Measurements from ENCODE around the gene TBATA.

The TBATA gene

DNA sequence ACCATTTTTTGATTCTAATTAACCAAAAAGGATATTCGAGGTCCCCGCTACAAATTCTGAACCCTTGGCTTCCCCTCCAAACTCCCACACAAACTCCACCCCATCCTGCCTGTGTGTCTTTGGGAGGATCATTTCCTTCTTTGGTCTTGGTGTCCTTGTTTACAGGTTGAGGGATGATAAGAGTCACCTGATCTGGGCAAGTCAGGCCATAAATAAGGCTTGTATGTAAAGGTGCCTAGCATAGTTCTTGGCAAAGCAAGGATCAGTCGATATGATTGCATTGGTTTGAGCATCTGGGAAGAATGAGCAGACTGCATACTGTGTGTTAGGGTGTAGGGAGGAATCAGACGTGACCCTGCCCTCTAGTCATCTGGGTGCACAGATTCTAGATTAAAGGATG is 28.9 kb upstream of the TBATA start:
- Mint-ChIP-seq H3K27ac (peak overlapping the region; percentile 13), H3K9me3 (no peaks in the 10 kb centered on the region), H3K27me3 (no peaks in the 10 kb centered on the region), H3K36me3 (peaks cover 3% of the 10 kb centered on the region), H3K4me3 (peak overlapping the region; percentile 42), H3K4me1 (peaks cover 39% of the 10 kb centered on the region)

GRCh38 chr10:70812814-70813213 is 27.6 kb upstream of the TBATA start:
- H3K27me3 Mint-ChIP-seq, result no peaks in the 10 kb centered on the region
- no peak overlapping the region for H3K27ac Mint-ChIP-seq
- peaks cover 2% of the 10 kb centered on the region for H3K36me3 Mint-ChIP-seq
- H3K9me3 Mint-ChIP-seq, result no peaks in the 10 kb centered on the region
- H3K4me1 Mint-ChIP-seq, result peaks cover 26% of the 10 kb centered on the region
- no peak overlapping the region for H3K4me3 Mint-ChIP-seq

DNA sequence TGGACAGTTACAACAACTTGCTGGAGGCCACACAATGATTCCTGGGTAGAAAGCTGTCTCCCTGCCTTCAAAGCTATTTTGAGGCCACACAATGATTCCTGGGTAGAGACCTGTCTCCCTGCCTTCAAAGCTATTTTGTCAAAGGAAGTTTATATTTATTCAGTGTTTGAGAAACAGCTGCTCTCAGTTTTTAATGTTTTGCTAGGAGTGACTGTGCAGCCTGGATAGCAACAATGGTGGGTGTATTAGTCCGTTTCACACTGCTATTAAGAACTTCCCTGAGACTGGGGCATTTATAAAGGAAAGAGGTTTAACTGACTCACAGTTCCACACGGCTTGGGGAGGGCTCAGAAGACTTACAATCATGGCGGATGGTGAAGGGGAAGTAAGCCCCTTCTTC is 26.7 kb upstream of the TBATA start:
- Mint-ChIP-seq H3K4me1 (peaks cover 20% of the 10 kb centered on the region), H3K27me3 (no peaks in the 10 kb centered on the region), H3K36me3 (no peaks in the 10 kb centered on the region), H3K9me3 (no peaks in the 10 kb centered on the region), H3K27ac (no peak overlapping the region), H3K4me3 (no peak overlapping the region)

DNA sequence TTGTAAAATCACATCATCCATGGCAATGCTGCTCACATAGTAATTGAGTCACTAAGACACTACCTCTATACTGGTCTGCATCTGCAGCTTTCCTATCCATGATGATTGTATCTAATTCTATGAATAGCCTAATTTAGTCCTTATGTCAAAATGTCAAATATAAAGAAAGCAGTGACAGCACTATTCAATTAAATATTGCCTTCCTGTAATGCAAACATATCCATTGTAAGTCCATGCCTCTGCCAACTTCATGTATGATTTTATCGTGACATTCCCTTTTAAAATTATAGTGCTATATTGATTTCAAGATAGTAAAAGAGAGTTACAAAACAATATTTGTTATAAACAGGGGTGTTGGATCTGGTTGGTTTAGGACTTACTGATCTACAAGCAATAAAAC is 25.8 kb upstream of the TBATA start:
- Mint-ChIP-seq H3K27me3 (no peaks in the 10 kb centered on the region), H3K4me3 (no peak overlapping the region), H3K36me3 (no peaks in the 10 kb centered on the region), H3K9me3 (no peaks in the 10 kb centered on the region), H3K27ac (no peak overlapping the region), H3K4me1 (peaks cover 15% of the 10 kb centered on the region)

- H3K36me3 Mint-ChIP-seq, result no peaks in the 10 kb centered on the region
These were observed 24.5 kb upstream of the TBATA start for GRCh38 chr10:70809726-70810125.

GRCh38 chr10:70809011-70809611 is 23.9 kb upstream of the TBATA start:
- Mint-ChIP-seq H3K27ac (no peak overlapping the region), H3K27me3 (peaks cover 2% of the 10 kb centered on the region), H3K4me3 (no peak overlapping the region), H3K4me1 (peaks cover under 1% of the 10 kb centered on the region), H3K9me3 (no peaks in the 10 kb centered on the region), H3K36me3 (no peaks in the 10 kb centered on the region)

More at GRCh38 chr10:70809726-70810125, 24.5 kb upstream of the TBATA start:
- Mint-ChIP-seq H3K4me3 (no peak overlapping the region), H3K27me3 (peaks cover 2% of the 10 kb centered on the region), H3K4me1 (peaks cover 7% of the 10 kb centered on the region), H3K9me3 (no peaks in the 10 kb centered on the region), H3K27ac (no peak overlapping the region)

GRCh38 chr10:70807556-70807955 is 22.4 kb upstream of the TBATA start:
- Mint-ChIP-seq H3K27me3 (peaks cover 3% of the 10 kb centered on the region), H3K36me3 (no peaks in the 10 kb centered on the region), H3K4me3 (no peak overlapping the region), H3K27ac (no peak overlapping the region), H3K9me3 (no peaks in the 10 kb centered on the region), H3K4me1 (no peaks in the 10 kb centered on the region)

DNA sequence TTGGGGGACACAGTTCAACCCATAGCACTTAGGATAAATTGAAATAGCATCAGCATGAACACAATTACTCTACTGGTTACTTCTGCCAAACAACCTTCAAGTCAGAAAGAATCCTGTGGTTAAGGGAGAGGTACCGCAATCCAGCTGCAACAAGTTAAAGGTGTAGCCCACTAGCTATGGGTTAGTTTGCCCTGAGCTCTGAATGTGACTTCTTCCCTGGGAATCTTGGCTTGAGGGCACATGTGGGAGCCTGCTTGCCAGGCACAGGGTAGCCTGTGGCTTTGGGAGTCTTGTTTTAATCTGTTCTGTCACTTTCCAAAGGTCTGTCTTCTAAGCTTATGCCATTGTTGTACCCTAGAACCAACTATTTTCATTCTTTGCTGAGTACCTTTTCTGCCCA is 21.7 kb upstream of the TBATA start:
- H3K9me3 Mint-ChIP-seq, result no peaks in the 10 kb centered on the region
- no peak overlapping the region for H3K27ac Mint-ChIP-seq
- H3K4me3 Mint-ChIP-seq, result no peak overlapping the region
- H3K27me3 Mint-ChIP-seq, result peaks cover 6% of the 10 kb centered on the region
- no peaks in the 10 kb centered on the region for H3K4me1 Mint-ChIP-seq
- H3K36me3 Mint-ChIP-seq, result no peaks in the 10 kb centered on the region

DNA sequence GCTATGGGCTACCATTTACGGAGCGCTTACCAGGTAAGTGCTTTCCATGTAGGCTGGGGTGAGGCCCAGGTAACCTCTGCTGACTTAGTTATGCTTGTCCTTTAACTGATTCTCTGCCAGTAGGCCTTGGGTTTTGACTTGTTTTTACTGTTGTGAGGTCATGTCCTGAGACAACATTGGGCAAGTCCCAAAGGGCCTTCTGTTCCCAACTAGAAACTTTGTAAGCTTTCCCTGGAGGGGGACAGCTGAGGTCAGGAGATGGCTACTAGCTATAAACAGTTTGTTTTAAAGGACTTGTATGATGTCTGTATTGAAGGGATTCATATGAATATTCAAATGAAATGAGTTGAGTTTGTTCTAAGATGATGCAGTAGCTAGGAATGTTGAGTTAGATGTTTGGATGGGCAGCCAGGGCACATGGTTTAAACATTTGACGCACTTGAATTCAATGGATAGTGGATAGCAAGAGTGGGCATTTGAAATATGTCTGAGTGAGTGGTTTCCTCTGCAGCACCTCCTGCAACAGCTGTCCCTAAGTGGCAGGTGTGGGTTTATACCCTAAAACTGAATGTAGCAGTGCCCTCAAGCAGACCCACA is 20.5 kb upstream of the TBATA start:
- Mint-ChIP-seq H3K9me3 (no peaks in the 10 kb centered on the region), H3K4me3 (no peak overlapping the region), H3K36me3 (no peaks in the 10 kb centered on the region), H3K27ac (no peak overlapping the region), H3K27me3 (peaks cover 11% of the 10 kb centered on the region), H3K4me1 (no peaks in the 10 kb centered on the region)

- Mint-ChIP-seq H3K27ac (no peak overlapping the region), H3K4me1 (no peaks in the 10 kb centered on the region), H3K36me3 (no peaks in the 10 kb centered on the region), H3K9me3 (no peaks in the 10 kb centered on the region), H3K4me3 (no peak overlapping the region), H3K27me3 (peaks cover 11% of the 10 kb centered on the region)
These were observed 19.2 kb upstream of the TBATA start for GRCh38 chr10:70804421-70804808.

GRCh38 chr10:70803775-70804420 is 18.7 kb upstream of the TBATA start:
- no peak overlapping the region for H3K27ac Mint-ChIP-seq
- H3K27me3 Mint-ChIP-seq, result peaks cover 14% of the 10 kb centered on the region
- H3K4me1 Mint-ChIP-seq, result no peaks in the 10 kb centered on the region
- no peak overlapping the region for H3K4me3 Mint-ChIP-seq
- H3K9me3 Mint-ChIP-seq, result no peaks in the 10 kb centered on the region
- no peaks in the 10 kb centered on the region for H3K36me3 Mint-ChIP-seq

GRCh38 chr10:70801854-70802253 is 16.7 kb upstream of the TBATA start:
- Mint-ChIP-seq H3K36me3 (no peaks in the 10 kb centered on the region), H3K4me3 (no peak overlapping the region), H3K27ac (peak overlapping the region; percentile 38), H3K9me3 (no peaks in the 10 kb centered on the region), H3K27me3 (peaks cover 17% of the 10 kb centered on the region), H3K4me1 (no peaks in the 10 kb centered on the region)

- H3K4me1 Mint-ChIP-seq, result no peaks in the 10 kb centered on the region
- H3K36me3 Mint-ChIP-seq, result no peaks in the 10 kb centered on the region
- peaks cover 16% of the 10 kb centered on the region for H3K27me3 Mint-ChIP-seq
- H3K9me3 Mint-ChIP-seq, result peaks cover 5% of the 10 kb centered on the region
- no peak overlapping the region for H3K27ac Mint-ChIP-seq
- no peak overlapping the region for H3K4me3 Mint-ChIP-seq
These were observed 13.9 kb upstream of the TBATA start for GRCh38 chr10:70799124-70799523.

DNA sequence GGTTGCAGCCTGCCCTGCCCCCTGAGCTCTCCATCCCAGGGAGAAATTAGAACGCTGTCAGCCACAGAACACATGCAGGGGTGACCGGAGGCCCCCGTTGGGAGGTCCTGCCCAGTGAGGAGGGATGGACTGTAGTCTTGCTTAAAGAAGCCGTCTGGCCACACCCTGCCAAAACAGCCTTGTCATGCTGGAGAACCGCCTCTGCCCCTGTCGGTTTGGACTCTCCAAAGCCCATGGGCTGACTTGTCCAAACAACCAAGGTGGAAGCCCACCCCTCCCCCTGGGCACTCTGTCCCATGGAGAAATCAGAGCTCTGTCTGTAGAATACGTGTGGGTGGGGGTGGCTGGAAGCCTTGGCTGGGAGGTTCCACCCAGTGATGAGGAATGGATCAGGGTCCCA is 12.7 kb upstream of the TBATA start:
- H3K9me3 Mint-ChIP-seq, result peaks cover 5% of the 10 kb centered on the region
- H3K4me3 Mint-ChIP-seq, result no peak overlapping the region
- no peak overlapping the region for H3K27ac Mint-ChIP-seq
- H3K36me3 Mint-ChIP-seq, result no peaks in the 10 kb centered on the region
- H3K4me1 Mint-ChIP-seq, result no peaks in the 10 kb centered on the region
- H3K27me3 Mint-ChIP-seq, result peaks cover 16% of the 10 kb centered on the region

- H3K27me3 Mint-ChIP-seq, result peaks cover 11% of the 10 kb centered on the region
- H3K36me3 Mint-ChIP-seq, result no peaks in the 10 kb centered on the region
- H3K9me3 Mint-ChIP-seq, result peaks cover 5% of the 10 kb centered on the region
- H3K27ac Mint-ChIP-seq, result no peak overlapping the region
- H3K4me3 Mint-ChIP-seq, result no peak overlapping the region
- peaks cover 3% of the 10 kb centered on the region for H3K4me1 Mint-ChIP-seq
These were observed 10.4 kb upstream of the TBATA start for GRCh38 chr10:70795613-70796012.

- H3K27ac Mint-ChIP-seq, result no peak overlapping the region
- H3K36me3 Mint-ChIP-seq, result no peaks in the 10 kb centered on the region
- H3K4me1 Mint-ChIP-seq, result peaks cover 13% of the 10 kb centered on the region
- peaks cover 5% of the 10 kb centered on the region for H3K27me3 Mint-ChIP-seq
- peaks cover 2% of the 10 kb centered on the region for H3K9me3 Mint-ChIP-seq
- no peak overlapping the region for H3K4me3 Mint-ChIP-seq
These were observed 6.3 kb upstream of the TBATA start for GRCh38 chr10:70791386-70792039.
